Thoracic aorta (tissue), 2 donors: ENCODE measurements around the gene HSD17B8. TPM values are rescaled to one million over a fixed set of nuclear protein-coding genes. Genes with fewer than 3 reads are reported as not detected.
A peak's percentile ranks its signal among the peaks of the same experiment; 100 is the strongest.

ENCODE experiments used
- ATAC-seq: fragments of 150-250 bp; one replicate; pipeline ENCODE4 v1.8.0; 2017; ENCODE audit warnings: low read depth; ENCODE audit not compliant: insufficient number of reproducible peaks, low FRiP score
- DNase-seq: peaks from one replicate; pipeline ENCODE4 v3.0.0-alpha.2; 2020; ENCODE audit warnings: low spot score
- H3K27ac ChIP-seq, 2 donors: fragments of 200-600 bp; sonication (generic); 1 replicate in 1 of 2; 2 replicates in 1 of 2; pipeline ENCODE4 v1.5.1; 2016; ENCODE audit warnings: mild to moderate bottlenecking in 2 of 2, moderate library complexity in 2 of 2
- H3K27me3 ChIP-seq: fragments of 200-600 bp; sonication (generic); replicated peaks from 2 replicates; pipeline ENCODE4 v1.6.0; 2016; ENCODE audit warnings: mild to moderate bottlenecking; ENCODE audit not compliant: insufficient read depth
- H3K36me3 ChIP-seq: fragments of 200-600 bp; sonication (generic); one replicate; pipeline ENCODE4 v1.5.1; 2016
- H3K4me1 ChIP-seq, 2 donors: fragments of 200-600 bp; sonication (generic); 1 replicate in 1 of 2; 2 replicates in 1 of 2; pipeline versions ENCODE4 v1.5.1 to v1.6.0; 2016; ENCODE audit warnings: low read depth in 2 of 2, mild to moderate bottlenecking in 1 of 2; ENCODE audit not compliant: control insufficient read depth in 1 of 2
- H3K4me3 ChIP-seq: fragments of 200-600 bp; sonication (generic); 2 replicates; pipeline ENCODE4 v1.5.1; 2016; ENCODE audit warnings: mild to moderate bottlenecking
- H3K9me3 ChIP-seq: fragments of 200-600 bp; sonication (generic); 2 replicates; pipeline ENCODE4 v1.5.1; 2016
- total RNA-seq, 2 donors: library from RNA; depleted of rRNA; stranded (reverse); fragments of >200 nt; gene quantifications; one replicate each; pipeline versions ENCODE4 v1.1.0 to v1.2.3, GENCODE V29; 2016
- TF ChIP-seq, protein P1 (sequence below): fragments of 200-600 bp; sonication (generic); IDR thresholded peaks from one replicate; pipeline ENCODE4 v1.5.1; 2019; ENCODE audit warnings: antibody characterized with exemption

HSD17B8 gene
- total RNA-seq, 2 donors from 2014 or later: 4.0 to 15.0 TPM

DNA sequence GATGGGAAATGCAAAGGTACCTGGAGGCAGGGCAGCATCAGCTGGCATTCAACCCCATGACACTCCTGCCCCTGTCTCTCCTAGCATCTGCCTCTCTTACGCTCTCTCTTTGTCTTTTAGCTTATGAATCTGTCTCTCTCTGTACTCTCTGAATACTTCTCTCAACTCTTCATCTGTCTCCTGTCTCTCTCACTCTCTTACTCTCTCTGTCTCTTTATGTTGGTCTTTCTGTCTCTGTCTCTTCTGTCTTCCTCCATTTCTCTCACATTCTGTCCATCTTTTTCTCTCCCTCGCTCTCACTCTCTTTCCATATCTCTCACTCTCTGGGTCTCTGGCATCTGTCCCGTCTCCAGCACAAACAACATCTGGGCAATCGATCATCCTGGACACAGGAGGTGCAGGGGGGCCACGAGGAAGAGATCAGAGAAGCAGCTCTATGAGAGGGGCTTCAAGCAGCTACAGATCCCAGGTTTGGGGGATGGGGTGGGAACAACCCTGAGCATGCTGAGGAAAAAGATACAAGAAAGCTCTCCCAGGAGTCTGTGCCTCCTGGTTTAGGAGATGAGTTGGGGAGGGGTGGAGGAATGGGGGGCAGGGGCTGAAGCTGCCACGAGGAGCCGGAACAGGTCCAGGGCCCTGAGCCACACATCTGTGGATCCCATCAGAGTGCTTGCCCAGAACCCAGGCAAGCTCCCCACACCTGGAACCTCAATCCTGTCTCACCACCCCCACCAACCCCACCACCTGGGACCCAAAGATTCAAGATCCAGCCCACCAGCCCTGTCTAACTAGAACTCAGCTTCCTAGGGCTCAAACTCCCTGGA lies 14.6 kb upstream of the HSD17B8 start:
- peaks cover 14% of the 10 kb centered on the region for H3K27me3 ChIP-seq
- H3K4me1 ChIP-seq: peaks cover 6 to 13% of the 10 kb centered on the region in 2 donors
- DNase-seq: no peak
- ATAC-seq: no peak
- no peak overlapping the region for H3K4me3 ChIP-seq
- H3K9me3 ChIP-seq: no peaks in the 10 kb centered on the region
- H3K27ac ChIP-seq: no peak overlapping the region
- H3K36me3 ChIP-seq: peaks cover 5% of the 10 kb centered on the region
- TF ChIP-seq, protein P1, sequence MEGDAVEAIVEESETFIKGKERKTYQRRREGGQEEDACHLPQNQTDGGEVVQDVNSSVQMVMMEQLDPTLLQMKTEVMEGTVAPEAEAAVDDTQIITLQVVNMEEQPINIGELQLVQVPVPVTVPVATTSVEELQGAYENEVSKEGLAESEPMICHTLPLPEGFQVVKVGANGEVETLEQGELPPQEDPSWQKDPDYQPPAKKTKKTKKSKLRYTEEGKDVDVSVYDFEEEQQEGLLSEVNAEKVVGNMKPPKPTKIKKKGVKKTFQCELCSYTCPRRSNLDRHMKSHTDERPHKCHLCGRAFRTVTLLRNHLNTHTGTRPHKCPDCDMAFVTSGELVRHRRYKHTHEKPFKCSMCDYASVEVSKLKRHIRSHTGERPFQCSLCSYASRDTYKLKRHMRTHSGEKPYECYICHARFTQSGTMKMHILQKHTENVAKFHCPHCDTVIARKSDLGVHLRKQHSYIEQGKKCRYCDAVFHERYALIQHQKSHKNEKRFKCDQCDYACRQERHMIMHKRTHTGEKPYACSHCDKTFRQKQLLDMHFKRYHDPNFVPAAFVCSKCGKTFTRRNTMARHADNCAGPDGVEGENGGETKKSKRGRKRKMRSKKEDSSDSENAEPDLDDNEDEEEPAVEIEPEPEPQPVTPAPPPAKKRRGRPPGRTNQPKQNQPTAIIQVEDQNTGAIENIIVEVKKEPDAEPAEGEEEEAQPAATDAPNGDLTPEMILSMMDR: no peak

DNA sequence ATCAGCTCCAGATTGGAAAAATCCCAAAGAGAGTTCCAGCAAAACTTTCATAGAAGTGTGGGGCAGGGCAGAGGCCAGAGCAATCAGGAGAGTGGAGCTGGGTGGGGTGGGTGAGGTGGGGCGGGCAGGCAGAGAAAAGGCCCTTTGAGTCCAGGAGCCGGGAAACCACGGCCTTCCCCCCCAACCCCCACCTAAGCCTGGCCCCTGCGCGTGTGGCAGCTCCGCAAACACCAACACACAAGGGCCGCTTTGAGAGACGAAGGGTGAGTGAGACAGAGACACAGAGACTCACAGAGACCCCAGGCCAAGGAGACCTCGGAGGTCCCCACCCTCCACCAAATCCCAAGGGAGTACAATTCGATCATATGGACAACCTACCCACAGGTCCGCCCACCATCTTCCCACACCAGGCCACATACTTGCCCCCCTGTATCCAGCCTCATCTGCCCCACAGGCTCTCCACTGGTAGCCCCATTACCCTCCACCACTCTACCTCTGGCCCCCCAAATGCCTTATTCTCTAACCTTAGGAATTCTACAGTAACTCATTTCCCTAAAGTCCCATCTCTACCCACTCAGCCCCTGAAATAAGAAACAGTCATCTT lies 13.8 kb upstream of the HSD17B8 start:
- no peaks in the 10 kb centered on the region for H3K9me3 ChIP-seq
- H3K27me3 ChIP-seq: peaks cover 14% of the 10 kb centered on the region
- H3K27ac ChIP-seq: no peak overlapping the region
- H3K36me3 ChIP-seq: peaks cover 13% of the 10 kb centered on the region
- ATAC-seq (no peak), DNase-seq (no peak)
- TF ChIP-seq, protein P1: no peak
- no peak overlapping the region for H3K4me3 ChIP-seq
- peaks cover 6 to 13% of the 10 kb centered on the region in 2 donors for H3K4me1 ChIP-seq

DNA sequence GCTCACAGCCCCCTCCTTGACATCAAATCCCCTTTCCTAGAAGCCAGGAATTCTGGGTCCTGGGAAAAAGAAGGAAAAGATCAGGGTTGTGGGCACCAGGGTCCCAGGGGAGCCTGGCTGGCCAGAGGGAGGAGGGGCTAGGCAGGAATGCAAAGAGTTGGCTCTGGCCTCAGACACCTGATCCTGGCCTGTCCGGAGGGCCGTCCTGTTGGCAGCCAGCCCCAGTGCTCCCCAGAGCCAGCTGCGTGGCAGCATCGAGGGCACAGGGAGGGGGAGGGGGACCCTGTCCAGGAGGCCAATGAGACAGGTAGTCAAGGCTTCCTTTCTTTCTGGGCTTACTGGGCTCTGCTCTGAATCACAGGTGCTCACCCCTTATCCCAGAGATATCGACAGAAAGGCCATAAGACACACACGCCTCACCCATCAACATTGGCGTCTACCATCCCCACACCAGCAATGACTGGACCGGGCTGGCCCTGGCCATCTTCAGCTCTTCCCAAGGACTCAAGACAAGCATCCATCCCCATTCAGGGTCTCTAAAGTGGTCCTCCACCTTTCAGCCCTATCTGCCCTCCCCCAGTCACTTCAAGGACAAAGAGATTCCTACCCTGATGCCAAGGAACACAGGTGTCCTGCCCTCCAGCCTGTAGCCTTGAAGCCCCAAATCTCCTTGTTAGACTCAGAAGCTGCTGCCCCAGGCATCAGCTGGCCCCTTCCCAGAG lies 12.9 kb upstream of the HSD17B8 start:
- no peak overlapping the region for H3K27ac ChIP-seq
- DNase-seq: no peak
- no peak overlapping the region for H3K4me3 ChIP-seq

DNA sequence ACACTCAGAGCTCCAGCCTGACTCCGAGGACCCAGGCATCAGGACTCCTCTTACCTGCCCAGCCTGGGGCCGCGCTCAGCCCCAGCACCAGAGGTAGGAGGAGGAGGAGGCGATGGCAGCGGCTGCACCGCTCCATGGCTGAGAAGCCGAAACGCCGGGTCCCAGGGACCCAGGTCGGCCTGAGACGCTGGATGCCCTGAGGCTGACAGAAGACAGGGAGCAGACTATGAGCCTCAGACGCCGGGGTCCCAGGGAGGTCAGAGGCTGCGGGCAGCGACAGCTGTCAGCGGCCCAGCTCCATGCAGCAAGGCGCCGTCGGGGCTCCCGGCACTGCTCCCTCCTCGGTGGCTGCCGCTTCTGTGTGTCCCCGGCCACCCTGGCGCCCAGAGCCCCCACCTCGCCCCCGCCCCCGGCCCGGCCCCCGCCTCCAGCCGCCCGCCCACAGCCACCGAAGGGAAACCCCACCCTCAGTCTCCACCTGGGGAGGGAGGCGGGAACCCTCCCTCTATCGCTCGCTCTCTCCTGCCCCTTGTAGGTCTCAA lies 12.3 kb upstream of the HSD17B8 start, which contains the start of gene COL11A2:
Gene COL11A2 (minus strand): TSS at position 363 of the 542 bp plus-strand sequence. CDS start 227 bp downstream, at position 136.
- no peak within 1 kb of the TSS for H3K27ac ChIP-seq

More for the DNA sequence above, 12.9 kb upstream of the HSD17B8 start:
- Histone ChIP-seq H3K4me1 (peaks cover 6 to 13% of the 10 kb centered on the region in 2 donors), H3K36me3 (peaks cover 22% of the 10 kb centered on the region), H3K27me3 (peaks cover 14% of the 10 kb centered on the region), H3K9me3 (no peaks in the 10 kb centered on the region)
- ATAC-seq: no peak
- TF ChIP-seq, protein P1: no peak

More for the DNA sequence above, 12.3 kb upstream of the HSD17B8 start, which contains the start of gene COL11A2:
- Histone ChIP-seq H3K9me3 (no peaks in the 10 kb centered on the region), H3K4me3 (peak within 1 kb of the TSS; percentile 64), H3K4me1 (peaks cover 6 to 13% of the 10 kb centered on the region in 2 donors), H3K27me3 (peaks cover 14% of the 10 kb centered on the region), H3K36me3 (peaks cover 26% of the 10 kb centered on the region)
- DNase-seq (no peak), ATAC-seq (no peak)
- TF ChIP-seq, protein P1: no peak
